UCSD-AML1 (cell line): ENCODE results near the gene VRK3.
"Not testable (repeated sequence)": the region's sequence is repeated elsewhere in the genome, so short reads cannot be mapped to it uniquely, and the experiment has no call there.

Experiments used
- DNase-seq: peaks from one replicate; lab custom pipeline; 2025; ENCODE audit not compliant: unreplicated experiment; lab: John Stamatoyannopoulos, UW

Gene VRK3

GRCh38 chr19:50025022-50025793 lies at the start of gene VRK3:
VRK3 (minus strand) TSS chr19:50025372; CDS start chr19:50016162, 9,210 bp downstream.
- DNase-seq, result peak; percentile 99

GRCh38 chr19:50068382-50068781 lies 43.2 kb upstream of the VRK3 start:
- DNase-seq, result not testable (repeated sequence)

- DNase-seq, result no peak
Observed at GRCh38 chr19:50067575-50067974, 42.4 kb upstream of the VRK3 start.

GRCh38 chr19:50065938-50066337 lies 40.8 kb upstream of the VRK3 start:
- no peak for DNase-seq

GRCh38 chr19:50061650-50062049 lies 36.5 kb upstream of the VRK3 start:
- DNase-seq, result no peak

GRCh38 chr19:50060107-50060506 lies 34.9 kb upstream of the VRK3 start:
- no peak for DNase-seq

- no peak for DNase-seq
Observed at GRCh38 chr19:50059045-50059444, 33.9 kb upstream of the VRK3 start.

- no peak for DNase-seq
Observed at GRCh38 chr19:50058425-50058824, 33.3 kb upstream of the VRK3 start.

- no peak for DNase-seq
Observed at GRCh38 chr19:50053119-50053518, 27.9 kb upstream of the VRK3 start.

GRCh38 chr19:50051964-50052363 lies 26.8 kb upstream of the VRK3 start:
- no peak for DNase-seq

- not testable (repeated sequence) for DNase-seq
Observed at GRCh38 chr19:50051228-50051895, 26.2 kb upstream of the VRK3 start.

GRCh38 chr19:50050406-50051227 lies 25.4 kb upstream of the VRK3 start:
- DNase-seq, result peak; percentile 76

GRCh38 chr19:50047671-50048070 lies 22.5 kb upstream of the VRK3 start:
- no peak for DNase-seq

- DNase-seq, result peak; percentile 24
Observed at GRCh38 chr19:50046649-50047503, 21.7 kb upstream of the VRK3 start.

GRCh38 chr19:50044922-50045321 lies 19.8 kb upstream of the VRK3 start:
- DNase-seq, result no peak

- DNase-seq, result no peak
Observed at GRCh38 chr19:50043967-50044366, 18.8 kb upstream of the VRK3 start.

GRCh38 chr19:50042363-50043024 lies 17.3 kb upstream of the VRK3 start:
- no peak for DNase-seq

GRCh38 chr19:50040967-50041366 lies 15.8 kb upstream of the VRK3 start:
- DNase-seq, result no peak

- DNase-seq, result no peak
Observed at GRCh38 chr19:50039968-50040367, 14.8 kb upstream of the VRK3 start.

GRCh38 chr19:50036908-50037307 lies 11.7 kb upstream of the VRK3 start:
- DNase-seq, result no peak
